ENCODE results near the gene FAM184A. TPM values are rescaled to one million over a fixed set of nuclear protein-coding genes. Genes with fewer than 3 reads are reported as not detected.

Gene FAM184A
- total and polyA plus RNA-seq, 2 of the 13 experiments (the other 11 are each of a cell fraction or from before 2014, with no cell fraction given) = 7.0 to 18.0 TPM

DNA sequence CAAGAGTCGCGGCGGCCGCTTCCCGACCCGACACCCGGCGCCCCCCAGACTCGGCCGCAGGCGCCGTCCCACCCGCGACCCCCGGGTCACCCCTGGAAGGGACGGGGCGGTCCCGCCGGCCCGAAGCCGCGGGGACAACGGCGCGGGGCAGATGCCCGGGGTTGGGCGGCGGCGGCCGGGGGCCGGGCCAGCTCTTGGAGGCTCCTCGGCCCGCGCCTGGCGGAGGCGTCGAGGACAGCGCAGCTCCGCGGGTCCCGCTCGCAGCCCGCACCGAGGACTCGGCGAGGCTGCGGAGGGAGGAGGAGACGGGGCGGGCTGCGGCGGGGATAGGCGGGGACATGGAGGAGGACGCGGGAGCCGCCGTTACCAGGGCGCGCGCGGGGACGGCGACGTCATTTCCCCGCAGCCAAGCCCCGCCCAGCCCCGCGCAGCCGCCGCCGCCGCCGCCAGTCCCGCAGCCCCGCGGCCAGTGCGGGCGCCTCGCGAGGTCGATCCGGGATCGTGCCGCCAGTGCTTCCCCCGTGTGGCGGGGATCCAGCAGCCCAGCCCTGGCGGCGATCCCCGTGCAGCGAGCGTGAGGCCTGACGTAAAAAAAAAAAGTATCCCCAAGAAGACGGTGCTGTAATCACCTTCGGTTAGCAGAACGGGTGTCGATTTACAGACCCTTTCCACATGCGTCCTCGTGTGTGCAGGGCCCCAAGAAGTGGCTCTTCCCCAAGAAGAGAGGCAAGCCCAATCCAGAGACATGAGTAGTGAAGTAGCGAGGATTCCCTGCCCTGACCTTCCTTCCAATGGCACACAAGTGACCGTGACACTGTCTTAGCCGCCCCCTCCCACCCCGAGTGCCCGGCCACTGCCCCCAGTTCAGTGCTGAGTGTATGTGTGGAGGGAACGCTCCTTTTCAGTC is at the start of gene FAM184A (continued):
- TF ChIP-seq, protein P1, sequence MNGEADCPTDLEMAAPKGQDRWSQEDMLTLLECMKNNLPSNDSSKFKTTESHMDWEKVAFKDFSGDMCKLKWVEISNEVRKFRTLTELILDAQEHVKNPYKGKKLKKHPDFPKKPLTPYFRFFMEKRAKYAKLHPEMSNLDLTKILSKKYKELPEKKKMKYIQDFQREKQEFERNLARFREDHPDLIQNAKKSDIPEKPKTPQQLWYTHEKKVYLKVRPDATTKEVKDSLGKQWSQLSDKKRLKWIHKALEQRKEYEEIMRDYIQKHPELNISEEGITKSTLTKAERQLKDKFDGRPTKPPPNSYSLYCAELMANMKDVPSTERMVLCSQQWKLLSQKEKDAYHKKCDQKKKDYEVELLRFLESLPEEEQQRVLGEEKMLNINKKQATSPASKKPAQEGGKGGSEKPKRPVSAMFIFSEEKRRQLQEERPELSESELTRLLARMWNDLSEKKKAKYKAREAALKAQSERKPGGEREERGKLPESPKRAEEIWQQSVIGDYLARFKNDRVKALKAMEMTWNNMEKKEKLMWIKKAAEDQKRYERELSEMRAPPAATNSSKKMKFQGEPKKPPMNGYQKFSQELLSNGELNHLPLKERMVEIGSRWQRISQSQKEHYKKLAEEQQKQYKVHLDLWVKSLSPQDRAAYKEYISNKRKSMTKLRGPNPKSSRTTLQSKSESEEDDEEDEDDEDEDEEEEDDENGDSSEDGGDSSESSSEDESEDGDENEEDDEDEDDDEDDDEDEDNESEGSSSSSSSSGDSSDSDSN (CRISPR knock-in tag; IDR thresholded peaks at IDR 0.05) = peak; percentile 7; the same call in 1 of the 2 replicates
- TF ChIP-seq ZNF652 (CRISPR knock-in tag; IDR thresholded peaks at IDR 0.05; ENCODE audit: borderline replicate concordance, low read depth) = no peak
- no peak for TF ChIP-seq RCOR2 (CRISPR knock-in tag; IDR thresholded peaks at IDR 0.05)
- peak; percentile 61; the same call in 1 of the 2 replicates for TF ChIP-seq MED1 (CRISPR knock-in tag; IDR thresholded peaks at IDR 0.05)
- TF ChIP-seq ZNF562 (CRISPR knock-in tag; IDR thresholded peaks at IDR 0.05; ENCODE audit: borderline replicate concordance) = no peak; the same call in 1 of the 2 replicates
- TF ChIP-seq ZSCAN22 (CRISPR knock-in tag; IDR thresholded peaks at IDR 0.05) = no peak
- TF ChIP-seq ISL2 (CRISPR knock-in tag; IDR thresholded peaks at IDR 0.05) = 0 out of 2 replicates have a peak, but pooled peaks have one; percentile 19
- TF ChIP-seq, protein P2, sequence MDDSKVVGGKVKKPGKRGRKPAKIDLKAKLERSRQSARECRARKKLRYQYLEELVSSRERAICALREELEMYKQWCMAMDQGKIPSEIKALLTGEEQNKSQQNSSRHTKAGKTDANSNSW (CRISPR knock-in tag; IDR thresholded peaks at IDR 0.05; ENCODE audit: borderline replicate concordance) = no peak
- TF ChIP-seq NFKB2 (CRISPR knock-in tag; IDR thresholded peaks at IDR 0.05; ENCODE audit: borderline replicate concordance) = peak; percentile 71
- no peak for TF ChIP-seq ZKSCAN8 (CRISPR knock-in tag; IDR thresholded peaks at IDR 0.05; ENCODE audit: borderline replicate concordance)
- TF ChIP-seq ZNF510 (CRISPR knock-in tag; IDR thresholded peaks at IDR 0.05; ENCODE audit: low read depth) = 0 out of 2 replicates have a peak, but pooled peaks have one; percentile 4
- TF ChIP-seq ZNF263 (CRISPR knock-in tag; IDR thresholded peaks at IDR 0.05) = peak; percentile 59
- TF ChIP-seq, protein P3, sequence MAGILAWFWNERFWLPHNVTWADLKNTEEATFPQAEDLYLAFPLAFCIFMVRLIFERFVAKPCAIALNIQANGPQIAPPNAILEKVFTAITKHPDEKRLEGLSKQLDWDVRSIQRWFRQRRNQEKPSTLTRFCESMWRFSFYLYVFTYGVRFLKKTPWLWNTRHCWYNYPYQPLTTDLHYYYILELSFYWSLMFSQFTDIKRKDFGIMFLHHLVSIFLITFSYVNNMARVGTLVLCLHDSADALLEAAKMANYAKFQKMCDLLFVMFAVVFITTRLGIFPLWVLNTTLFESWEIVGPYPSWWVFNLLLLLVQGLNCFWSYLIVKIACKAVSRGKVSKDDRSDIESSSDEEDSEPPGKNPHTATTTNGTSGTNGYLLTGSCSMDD (CRISPR knock-in tag; IDR thresholded peaks at IDR 0.05) = no peak
- TF ChIP-seq ZNF766 (CRISPR knock-in tag; IDR thresholded peaks at IDR 0.05; ENCODE audit: borderline replicate concordance) = peak; percentile 4; the same call in 1 of the 2 replicates
- no peak for TF ChIP-seq ZNF512B (CRISPR knock-in tag; IDR thresholded peaks at IDR 0.05; ENCODE audit: borderline replicate concordance)
- TF ChIP-seq TAF15 (IDR thresholded peaks at IDR 0.05; ENCODE audit: low read depth, low read length, poor library complexity, severe bottlenecking) = no peak
- TF ChIP-seq SOX13 (IDR thresholded peaks at IDR 0.05) = no peak
- no peak for TF ChIP-seq SOX13 (CRISPR knock-in tag; conservative IDR thresholded peaks at IDR 0.05 in 1 of 2, IDR thresholded peaks at IDR 0.05 in 1 of 2)
- no peak for TF ChIP-seq PTBP1 (IDR thresholded peaks at IDR 0.05; ENCODE audit: low read depth, low read length, poor library complexity, severe bottlenecking)
- TF ChIP-seq, protein P4, sequence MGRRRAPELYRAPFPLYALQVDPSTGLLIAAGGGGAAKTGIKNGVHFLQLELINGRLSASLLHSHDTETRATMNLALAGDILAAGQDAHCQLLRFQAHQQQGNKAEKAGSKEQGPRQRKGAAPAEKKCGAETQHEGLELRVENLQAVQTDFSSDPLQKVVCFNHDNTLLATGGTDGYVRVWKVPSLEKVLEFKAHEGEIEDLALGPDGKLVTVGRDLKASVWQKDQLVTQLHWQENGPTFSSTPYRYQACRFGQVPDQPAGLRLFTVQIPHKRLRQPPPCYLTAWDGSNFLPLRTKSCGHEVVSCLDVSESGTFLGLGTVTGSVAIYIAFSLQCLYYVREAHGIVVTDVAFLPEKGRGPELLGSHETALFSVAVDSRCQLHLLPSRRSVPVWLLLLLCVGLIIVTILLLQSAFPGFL (CRISPR knock-in tag; IDR thresholded peaks at IDR 0.05) = no peak
- TF ChIP-seq ARNT2 (CRISPR knock-in tag; IDR thresholded peaks at IDR 0.05; ENCODE audit: low read depth) = peak; percentile 85
- TF ChIP-seq ATAD3A (CRISPR knock-in tag; IDR thresholded peaks at IDR 0.05) = no peak
